Prostate gland (tissue), 2 donors: ENCODE data around the gene CDKN2C. TPM values are rescaled to one million over a fixed set of nuclear protein-coding genes. Genes with fewer than 3 reads are reported as not detected.

ENCODE experiments used
- DNase-seq: peaks from one replicate; pipeline ENCODE4 v3.0.0-alpha.2; 2019; ENCODE audit warnings: low spot score
- H3K27ac ChIP-seq, 2 donors: fragments of 200-600 bp; sonication (generic); 2 replicates each; pipeline ENCODE4 v1.5.1; 2017 to 2019
- H3K27me3 ChIP-seq: fragments of 200-600 bp; sonication (generic); replicated peaks from 2 replicates; pipeline ENCODE4 v1.5.1; 2019; ENCODE audit not compliant: insufficient read depth
- H3K36me3 ChIP-seq, 2 donors: fragments of 200-600 bp; sonication (generic); 1 replicate in 1 of 2; 2 replicates in 1 of 2; pipeline versions ENCODE4 v1.5.1 to v1.8.1; 2017 to 2019
- H3K4me1 ChIP-seq: fragments of 200-600 bp; sonication (generic); replicated peaks from 2 replicates; pipeline ENCODE4 v1.5.1; 2019
- H3K4me3 ChIP-seq, 2 donors: fragments of 200-600 bp; sonication (generic); 2 replicates each; pipeline ENCODE4 v1.5.1; 2017 to 2019
- H3K9me3 ChIP-seq: fragments of 200-600 bp; sonication (generic); 2 replicates; pipeline ENCODE4 v1.5.1; 2017
- CTCF ChIP-seq, 4 experiments: fragments of 200-600 bp in 2 of 4; fragments of 450-650 bp in 2 of 4; sonication (generic) in 2 of 4; IDR thresholded peaks; 1 replicate in 3 of 4; 2 replicates in 1 of 4; pipeline ENCODE4 v1.5.1; 2016 to 2019; ENCODE audit warnings: antibody characterized with exemption in 4 of 4, mild to moderate bottlenecking in 2 of 4, moderate library complexity in 2 of 4
- POLR2A ChIP-seq: fragments of 450-650 bp; IDR thresholded peaks from one replicate; pipeline ENCODE4 v1.6.1; 2016; ENCODE audit warnings: antibody characterized with exemption, mild to moderate bottlenecking
- POLR2AphosphoS5 ChIP-seq: sonication (generic); formaldehyde crosslinking; IDR thresholded peaks from one replicate; pipeline ENCODE4 v1.6.1; 2017; ENCODE audit warnings: antibody characterized with exemption
- WGBS: methylation state at CpG from one replicate; pipeline ENCODE4 v1.1.5; 2018; 5-methylcytosine and 5-hydroxymethylcytosine counted together
- intact Hi-C: fragments of 100-400 bp; cut with DNase I; formaldehyde crosslinking; loops from one replicate; pipeline ENCODE4 v1.14.2; 2022
- total RNA-seq, 2 donors: library from RNA; depleted of rRNA; stranded (reverse); fragments of >200 nt; gene quantifications; one replicate each; pipeline ENCODE4 v1.1.0, GENCODE V29; 2016

The CDKN2C gene
- total RNA-seq, 2 donors from 2014 or later = 6.8 to 8.4 TPM

GRCh38 chr1:50955116-50955515 lies 14.9 kb upstream of the CDKN2C start:
- Histone ChIP-seq H3K4me1 (peaks cover 5% of the 10 kb centered on the region), H3K36me3 (no peaks in the 10 kb centered on the region), H3K4me3 (no peak overlapping the region), H3K27ac (no peak overlapping the region), H3K27me3 (no peaks in the 10 kb centered on the region), H3K9me3 (no peaks in the 10 kb centered on the region)
- TF ChIP-seq POLR2A (no peak), POLR2AphosphoS5 (no peak), CTCF (IDR thresholded peaks at IDR 0.05) (no peak)
- intact Hi-C loops = no loop called here
- 48% methylated on average over 1 of the region's 1 CpG for WGBS
- DNase-seq = no peak

GRCh38 chr1:50959303-50959912 lies 10.6 kb upstream of the CDKN2C start:
- Histone ChIP-seq H3K27ac (peak overlapping the region; percentile 81 to 82), H3K27me3 (no peaks in the 10 kb centered on the region), H3K9me3 (no peaks in the 10 kb centered on the region), H3K4me1 (peaks cover 5% of the 10 kb centered on the region), H3K4me3 (peak overlapping the region; percentile 60 to 75), H3K36me3 (no peaks in the 10 kb centered on the region)
- peak; percentile 24 for DNase-seq
- WGBS = under 1% methylated on average over 19 of the region's 38 CpGs
- no peak for TF ChIP-seq CTCF (IDR thresholded peaks at IDR 0.05)
- TF ChIP-seq POLR2A = no peak
- no peak for TF ChIP-seq POLR2AphosphoS5
- intact Hi-C loops = no loop called here

- Histone ChIP-seq H3K27ac (peak within 1 kb of the TSS; percentile 81 to 82), H3K9me3 (no peaks in the 10 kb centered on the region), H3K36me3 (no peaks in the 10 kb centered on the region), H3K27me3 (no peaks in the 10 kb centered on the region), H3K4me3 (peak within 1 kb of the TSS; percentile 60 to 75), H3K4me1 (peaks cover 5% of the 10 kb centered on the region)
- under 1% methylated on average over 56 of the region's 80 CpGs for WGBS
- no peak for TF ChIP-seq POLR2A
- TF ChIP-seq CTCF (IDR thresholded peaks at IDR 0.05) = peak; percentile 26 to 83 (median 60)
- peak; percentile 98 for TF ChIP-seq POLR2AphosphoS5
- intact Hi-C loops = no loop called here
- DNase-seq = peak; percentile 96
Observed at GRCh38 chr1:50959913-50960844, 9.9 kb upstream of the CDKN2C start, which contains the start of gene FAF1. Gene FAF1, minus strand, starts transcription at chr1:50960267. Its CDS starts 456 bp downstream, at chr1:50959811.

GRCh38 chr1:50964863-50965262 lies 5.2 kb upstream of the CDKN2C start:
- H3K4me1 ChIP-seq = no peaks in the 10 kb centered on the region
- TF ChIP-seq CTCF (IDR thresholded peaks at IDR 0.05) (no peak), POLR2A (no peak), POLR2AphosphoS5 (no peak)
- no peak overlapping the region for H3K4me3 ChIP-seq
- no peak for DNase-seq
- no peaks in the 10 kb centered on the region for H3K36me3 ChIP-seq
- H3K27me3 ChIP-seq = no peaks in the 10 kb centered on the region
- 92% methylated on average over 11 of the region's 11 CpGs for WGBS
- no peaks in the 10 kb centered on the region for H3K9me3 ChIP-seq
- no peak overlapping the region for H3K27ac ChIP-seq
- intact Hi-C loops = no loop called here
